GM12865 (cell line): ENCODE data around the gene RAB1B.
A peak's percentile ranks its signal among the peaks of the same experiment; 100 is the strongest.
"Not testable (repeated sequence)": the region's sequence is repeated elsewhere in the genome, so short reads cannot be mapped to it uniquely, and the experiment has no call there.

Experiments
- DNase-seq: peaks from one replicate; pipeline ENCODE4 v3.0.0; 2010; ENCODE audit warnings: low read depth
- H3K4me3 ChIP-seq: 2 replicates; pipeline ENCODE4 v1.5.1; 2011; ENCODE audit warnings: mild to moderate bottlenecking, low read depth, low read length, control low read depth
- CTCF ChIP-seq: IDR thresholded peaks from 2 replicates; pipeline ENCODE4 v1.5.1; 2011; ENCODE audit warnings: low read length, control low read depth, low read depth, inconsistent platforms; ENCODE audit not compliant: insufficient read depth; ENCODE audit errors: missing control alignments

The RAB1B gene

DNA sequence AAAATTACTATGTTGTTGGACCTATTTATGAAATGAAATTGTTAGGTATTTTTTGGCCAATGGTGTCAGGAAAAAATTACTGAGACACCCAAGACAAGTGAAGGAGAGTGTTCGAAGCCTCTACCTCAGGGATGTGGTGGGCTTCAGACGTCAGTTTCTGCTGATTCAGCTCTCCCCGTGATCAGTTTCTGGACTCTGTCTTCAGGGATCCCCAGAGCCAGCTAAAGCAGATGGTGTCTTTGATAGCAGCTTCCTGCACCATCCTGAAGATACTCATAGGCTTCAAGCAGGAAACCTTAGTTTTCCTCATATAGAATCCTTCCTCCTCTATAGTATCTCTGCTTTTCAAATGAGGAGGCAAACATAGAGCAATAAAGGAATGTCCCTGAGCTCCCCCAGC is 41.0 kb downstream of the RAB1B start:
- no peak for TF ChIP-seq CTCF
- DNase-seq, result no peak

DNA sequence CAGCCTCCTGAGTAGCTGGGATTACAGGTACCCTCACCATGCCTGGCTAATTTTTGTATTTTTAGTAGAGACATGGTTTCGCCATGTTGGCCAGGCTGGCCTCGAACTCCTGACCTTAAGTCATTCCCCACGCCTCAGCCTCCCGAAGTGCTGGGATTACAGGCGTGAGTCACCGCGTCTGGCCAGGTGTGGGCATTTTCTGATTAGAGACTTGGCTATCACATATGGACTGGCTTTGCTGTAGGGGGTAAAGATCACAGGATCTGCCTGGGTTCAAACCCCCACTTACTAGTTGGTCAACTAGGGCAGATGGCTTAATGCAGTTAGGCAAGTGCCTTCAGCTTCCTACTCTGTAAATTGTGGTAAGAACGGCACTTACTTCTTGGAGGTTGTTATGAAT is 41.9 kb downstream of the RAB1B start:
- TF ChIP-seq CTCF, result no peak
- H3K4me3 ChIP-seq, result no peak overlapping the region
- no peak for DNase-seq

More for the DNA sequence above, 41.0 kb downstream of the RAB1B start:
- H3K4me3 ChIP-seq, result no peak overlapping the region

DNA sequence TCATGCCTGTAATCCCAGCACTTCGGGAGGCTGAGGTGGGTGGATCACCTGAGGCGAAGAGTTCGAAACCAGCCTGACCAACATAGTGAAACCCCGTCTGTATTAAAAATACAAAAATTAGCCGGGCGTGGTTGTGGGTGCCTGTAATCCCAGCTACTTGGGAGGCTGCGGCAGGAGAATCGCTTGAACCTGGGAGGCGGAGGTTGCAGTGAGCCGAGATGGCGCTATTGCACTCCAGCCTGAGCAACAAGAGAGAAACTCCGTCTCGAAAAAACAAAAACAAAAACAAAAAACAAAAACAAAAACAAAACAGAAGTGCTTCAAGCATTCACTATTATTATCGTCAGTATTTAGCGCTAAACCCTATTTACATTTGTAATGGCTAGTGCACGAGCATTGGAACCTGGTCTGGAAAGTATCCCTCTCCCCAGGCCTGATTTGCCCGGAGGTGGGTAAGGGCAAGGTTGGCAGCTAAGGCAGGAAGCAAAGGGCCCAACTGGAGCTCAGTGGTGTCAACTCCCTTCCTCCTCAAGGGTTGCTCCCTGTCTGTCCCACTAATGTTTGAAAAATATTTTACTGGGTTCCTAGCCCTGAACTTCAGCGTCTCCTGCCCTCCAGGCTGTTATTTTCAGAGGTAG is 42.5 kb downstream of the RAB1B start:
- not testable (repeated sequence) for DNase-seq, H3K4me3 ChIP-seq

- H3K4me3 ChIP-seq, result peak overlapping the region; percentile 55
- DNase-seq, result no peak
- no peak for TF ChIP-seq CTCF
Measured at GRCh38 chr11:66311470-66311964, 43.1 kb downstream of the RAB1B start.

DNA sequence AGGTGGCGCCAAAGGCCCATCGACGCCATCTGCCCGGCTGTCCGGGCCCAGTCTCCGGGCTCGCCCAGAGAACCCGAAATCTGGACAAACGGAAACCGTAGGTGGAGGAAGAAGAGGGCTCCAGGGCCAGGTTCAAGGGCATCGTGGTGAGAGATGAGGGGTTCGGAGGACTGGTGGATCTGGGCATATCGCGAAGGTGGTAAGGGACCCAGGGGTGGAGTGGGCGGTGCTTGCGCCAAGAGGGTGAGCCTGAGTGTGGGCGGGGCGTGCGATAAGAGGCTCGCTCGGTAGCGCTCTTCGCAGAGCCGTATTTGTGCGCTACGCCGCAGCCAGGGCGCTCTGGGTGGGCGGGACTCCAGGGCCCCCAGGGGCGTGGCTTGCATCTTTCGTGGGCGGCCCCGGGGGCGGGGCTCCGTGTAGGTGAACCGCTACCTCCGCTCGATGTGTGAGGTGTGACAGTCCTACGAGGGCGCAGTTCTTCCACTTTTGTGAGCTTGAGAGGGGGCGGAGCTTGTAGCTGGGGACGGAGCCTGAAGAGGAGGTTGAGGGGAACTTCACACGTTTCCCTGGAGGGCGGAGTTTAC is 43.6 kb downstream of the RAB1B start:
- peak; percentile 84 for TF ChIP-seq CTCF
- peak; percentile 94 for DNase-seq
- peak overlapping the region; percentile 55 for H3K4me3 ChIP-seq

DNA sequence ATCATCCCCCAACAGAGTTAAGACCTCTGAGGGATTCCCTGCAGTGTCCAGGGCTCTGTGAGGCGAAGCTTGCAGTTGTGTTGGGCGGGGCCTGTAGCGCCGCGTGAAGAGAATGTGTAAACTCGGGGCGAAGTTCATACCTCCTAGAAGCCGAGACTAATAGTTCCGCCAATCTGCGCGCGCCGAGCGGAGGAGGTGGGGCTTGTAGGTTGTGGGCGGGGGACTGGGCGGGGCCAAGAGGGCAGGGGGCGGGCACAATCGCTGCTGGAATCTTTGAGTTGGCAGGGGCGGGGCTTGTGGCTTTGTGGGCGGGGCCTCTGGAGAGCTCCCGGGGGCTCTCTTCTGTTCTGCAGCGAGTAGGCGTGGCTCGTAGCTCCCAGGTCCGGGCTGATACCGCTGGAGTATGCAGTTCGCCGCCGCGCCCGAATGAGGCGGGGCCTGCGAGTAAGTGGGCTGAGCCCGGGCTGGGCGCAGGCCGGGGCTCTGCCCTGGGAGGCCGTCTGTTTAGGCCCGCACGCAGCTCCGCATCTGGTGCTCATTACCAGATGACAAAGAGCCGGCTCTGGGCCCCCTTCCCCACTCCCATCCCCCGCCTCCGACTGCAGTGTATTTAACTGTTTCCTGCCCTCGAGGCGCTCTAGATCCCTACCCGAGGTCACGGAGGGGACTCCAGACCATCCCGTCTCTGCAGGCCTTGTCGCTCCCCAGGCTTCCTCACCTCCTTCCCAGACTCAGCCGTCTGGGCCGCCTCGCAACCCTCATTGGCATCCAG is 44.3 kb downstream of the RAB1B start:
- DNase-seq, result peak; percentile 97
- TF ChIP-seq CTCF, result no peak
- peak overlapping the region; percentile 55 for H3K4me3 ChIP-seq
